ENCODE measurements around the gene VWA5B2. TPM values are rescaled to one million over a fixed set of nuclear protein-coding genes. Genes with fewer than 3 reads are reported as not detected.

VWA5B2 gene
- total and polyA plus RNA-seq, 2 of the 13 experiments (the other 11 are each of a cell fraction or from before 2014, with no cell fraction given): 0.03 to 0.04 TPM

GRCh38 chr3:184186184-184186901 is 43.0 kb upstream of the VWA5B2 start, which contains the start of gene ABCF3 (continued):
- TF ChIP-seq ZNF552 (CRISPR knock-in tag; IDR thresholded peaks at IDR 0.05; ENCODE audit: borderline replicate concordance) (no peak), JARID2 (CRISPR knock-in tag; IDR thresholded peaks at IDR 0.05; ENCODE audit: insufficient replicate concordance) (no peak), MIER3 (CRISPR knock-in tag; IDR thresholded peaks at IDR 0.05; ENCODE audit: borderline replicate concordance) (no peak), ZNF101 (CRISPR knock-in tag; IDR thresholded peaks at IDR 0.05; ENCODE audit: borderline replicate concordance, low read depth) (no peak), E2F5 (CRISPR knock-in tag; conservative IDR thresholded peaks at IDR 0.05) (no peak), ZBTB3 (CRISPR knock-in tag; IDR thresholded peaks at IDR 0.05; ENCODE audit: borderline replicate concordance, low read depth) (no peak), ZNF33B (CRISPR knock-in tag; IDR thresholded peaks at IDR 0.05) (no peak), RFX3 (CRISPR knock-in tag; IDR thresholded peaks at IDR 0.05) (no peak), ZBTB43 (CRISPR knock-in tag; conservative IDR thresholded peaks at IDR 0.05) (no peak; the same call in 1 of the 2 replicates), ZSCAN20 (CRISPR knock-in tag; IDR thresholded peaks at IDR 0.05; ENCODE audit: borderline replicate concordance) (no peak), GPN1 (CRISPR knock-in tag; IDR thresholded peaks at IDR 0.05; ENCODE audit: borderline replicate concordance) (no peak), PRDM15 (CRISPR knock-in tag; IDR thresholded peaks at IDR 0.05) (no peak; the same call in 1 of the 2 replicates), ZNF335 (CRISPR knock-in tag; IDR thresholded peaks at IDR 0.05) (no peak), TBP (CRISPR knock-in tag; IDR thresholded peaks at IDR 0.05) (no peak), KDM5A (IDR thresholded peaks at IDR 0.05; ENCODE audit: borderline replicate concordance, low read length) (peak; percentile 79), PCBP1 (IDR thresholded peaks at IDR 0.05; ENCODE audit: borderline replicate concordance, low read depth, low read length) (no peak), MXD4 (CRISPR knock-in tag; IDR thresholded peaks at IDR 0.05) (0 out of 2 replicates have a peak, but pooled peaks have one; percentile 16), ZNF337 (CRISPR knock-in tag; IDR thresholded peaks at IDR 0.05; ENCODE audit: borderline replicate concordance, low read depth) (peak; percentile 44; the same call in 1 of the 2 replicates), ZNF704 (CRISPR knock-in tag; IDR thresholded peaks at IDR 0.05; ENCODE audit: borderline replicate concordance) (no peak; the same call in 1 of the 2 replicates), XBP1 (CRISPR knock-in tag; IDR thresholded peaks at IDR 0.05) (no peak), SOX5 (CRISPR knock-in tag; IDR thresholded peaks at IDR 0.05; ENCODE audit: borderline replicate concordance) (no peak), CREBL2 (CRISPR knock-in tag; IDR thresholded peaks at IDR 0.05; ENCODE audit: borderline replicate concordance) (no peak), NCOA5 (CRISPR knock-in tag; IDR thresholded peaks at IDR 0.05) (no peak)

All from HepG2 (cell line).